DND-41 (cell line): ENCODE data around the gene NUDT9.

Source experiments
- ATAC-seq: fragments of 200-7000 bp; cut with Tn5 transposase; 3 replicates; pipeline ENCODE4 v1.9.1; 2021; ENCODE audit warnings: low read depth; ENCODE audit not compliant: insufficient read depth
- DNase-seq: peaks from one replicate; pipeline ENCODE4 v3.0.0-alpha.2; 2020
- H2AFZ ChIP-seq: 2 replicates; pipeline ENCODE4 v1.6.0; 2012; ENCODE audit warnings: low read depth, low read length
- H3K27ac ChIP-seq: 2 replicates; pipeline ENCODE4 v1.5.1; 2012; ENCODE audit warnings: low read length, inconsistent platforms
- H3K27me3 ChIP-seq: fragments of 200-600 bp; sonication (generic); 2 replicates; pipeline ENCODE4 v1.6.0; 2012; ENCODE audit warnings: low read length, mild to moderate bottlenecking, inconsistent platforms; ENCODE audit not compliant: insufficient read depth, poor library complexity
- H3K36me3 ChIP-seq: 2 replicates; pipeline ENCODE4 v1.5.1; 2012; ENCODE audit warnings: low read length, inconsistent platforms; ENCODE audit not compliant: insufficient read depth
- H3K4me1 ChIP-seq: 2 replicates; pipeline ENCODE4 v1.5.1; 2012; ENCODE audit warnings: mild to moderate bottlenecking, low read length; ENCODE audit not compliant: insufficient read depth
- H3K4me2 ChIP-seq: 2 replicates; pipeline ENCODE4 v1.6.0; 2012; ENCODE audit warnings: mild to moderate bottlenecking, moderate library complexity, low read length, inconsistent platforms; ENCODE audit not compliant: insufficient read depth
- H3K4me3 ChIP-seq, 2 experiments: fragments of 200-600 bp in 1 of 2; shearing (Covaris generic) in 1 of 2; 2 replicates each; pipeline ENCODE4 v1.5.1; 2012 to 2016; ENCODE audit warnings: inconsistent platforms in 2 of 2, low read length in 2 of 2, mild to moderate bottlenecking in 2 of 2, low read depth in 1 of 2, moderate library complexity in 1 of 2
- H3K79me2 ChIP-seq: 2 replicates; pipeline ENCODE4 v1.6.0; 2012; ENCODE audit warnings: low read length, inconsistent platforms; ENCODE audit not compliant: insufficient read depth
- H3K9ac ChIP-seq: 2 replicates; pipeline ENCODE4 v1.6.0; 2012; ENCODE audit warnings: low read depth, mild to moderate bottlenecking, inconsistent platforms, low read length, moderate library complexity
- H3K9me3 ChIP-seq: 2 replicates; pipeline ENCODE4 v1.5.1; 2012; ENCODE audit warnings: low read length, moderate library complexity, mild to moderate bottlenecking, inconsistent platforms; ENCODE audit not compliant: insufficient read depth, severe bottlenecking
- H4K20me1 ChIP-seq: 2 replicates; pipeline ENCODE4 v1.6.0; 2012; ENCODE audit warnings: low read length; ENCODE audit not compliant: insufficient read depth
- CTCF ChIP-seq: IDR thresholded peaks from 2 replicates; pipeline ENCODE4 v1.5.1; 2012; ENCODE audit warnings: borderline replicate concordance, low read length, moderate library complexity, mild to moderate bottlenecking; ENCODE audit not compliant: poor library complexity, severe bottlenecking; ENCODE audit errors: extremely low read depth
- EZH2 ChIP-seq: IDR thresholded peaks from 3 replicates; pipeline ENCODE4 v1.6.1; 2012; ENCODE audit warnings: borderline replicate concordance, low read depth, mild to moderate bottlenecking, moderate library complexity, low read length, inconsistent platforms; ENCODE audit not compliant: severe bottlenecking

Gene NUDT9

GRCh38 chr4:87409420-87409939, 12.9 kb upstream of the NUDT9 start:
- H3K4me1 ChIP-seq, result no peaks in the 10 kb centered on the region
- no peak for DNase-seq
- peaks cover 8% of the 10 kb centered on the region for H3K27me3 ChIP-seq
- ATAC-seq, result no peak
- no peaks in the 10 kb centered on the region for H3K79me2 ChIP-seq
- TF ChIP-seq EZH2, result no peak
- no peak for TF ChIP-seq CTCF
- H3K27ac ChIP-seq, result no peak overlapping the region
- no peaks in the 10 kb centered on the region for H4K20me1 ChIP-seq
- H3K9ac ChIP-seq, result no peak overlapping the region
- H3K4me3 ChIP-seq, result no peak overlapping the region
- H3K4me2 ChIP-seq, result no peak overlapping the region
- no peak overlapping the region for H2AFZ ChIP-seq
- H3K9me3 ChIP-seq, result no peaks in the 10 kb centered on the region
- H3K36me3 ChIP-seq, result no peaks in the 10 kb centered on the region

GRCh38 chr4:87410157-87410556, 12.2 kb upstream of the NUDT9 start:
- Histone ChIP-seq H3K4me2 (no peak overlapping the region), H2AFZ (no peak overlapping the region)

GRCh38 chr4:87410679-87411078, 11.7 kb upstream of the NUDT9 start:
- Histone ChIP-seq H3K4me1 (no peaks in the 10 kb centered on the region), H4K20me1 (no peaks in the 10 kb centered on the region), H2AFZ (no peak overlapping the region), H3K9me3 (no peaks in the 10 kb centered on the region), H3K4me3 (no peak overlapping the region), H3K27me3 (peaks cover 8% of the 10 kb centered on the region), H3K9ac (no peak overlapping the region), H3K27ac (no peak overlapping the region), H3K36me3 (no peaks in the 10 kb centered on the region), H3K4me2 (no peak overlapping the region), H3K79me2 (no peaks in the 10 kb centered on the region)
- TF ChIP-seq EZH2 (no peak), CTCF (no peak)
- DNase-seq (no peak), ATAC-seq (no peak)

More at GRCh38 chr4:87410157-87410556, 12.2 kb upstream of the NUDT9 start:
- Histone ChIP-seq H3K4me3 (no peak overlapping the region), H3K4me1 (no peaks in the 10 kb centered on the region), H3K9ac (no peak overlapping the region), H3K27me3 (peaks cover 8% of the 10 kb centered on the region), H4K20me1 (no peaks in the 10 kb centered on the region), H3K36me3 (no peaks in the 10 kb centered on the region), H3K27ac (no peak overlapping the region), H3K9me3 (no peaks in the 10 kb centered on the region), H3K79me2 (no peaks in the 10 kb centered on the region)
- TF ChIP-seq CTCF (no peak), EZH2 (no peak)
- ATAC-seq (no peak), DNase-seq (no peak)

GRCh38 chr4:87414816-87415215, 7.6 kb upstream of the NUDT9 start:
- Histone ChIP-seq H3K27ac (no peak overlapping the region), H4K20me1 (no peaks in the 10 kb centered on the region), H3K4me3 (no peak overlapping the region), H3K79me2 (no peaks in the 10 kb centered on the region), H3K36me3 (no peaks in the 10 kb centered on the region), H3K4me1 (no peaks in the 10 kb centered on the region), H3K27me3 (peaks cover 3% of the 10 kb centered on the region), H3K4me2 (no peak overlapping the region), H2AFZ (no peak overlapping the region), H3K9ac (no peak overlapping the region), H3K9me3 (no peaks in the 10 kb centered on the region)
- ATAC-seq (no peak), DNase-seq (no peak)
- TF ChIP-seq EZH2, result no peak
- TF ChIP-seq CTCF, result no peak
